SU-DHL-6 (cell line): ENCODE results near the gene AREG.

Experiments used
- H2AFZ ChIP-seq: fragments of 200-600 bp; sonication (generic); 2 replicates; pipeline ENCODE4 v1.6.1; 2014; ENCODE audit warnings: low read depth, mild to moderate bottlenecking, moderate library complexity, mixed read lengths, antibody characterized with exemption, low read length; ENCODE audit not compliant: severe bottlenecking
- H3F3A ChIP-seq: fragments of 200-600 bp; shearing (Covaris generic); 2 replicates; pipeline ENCODE4 v1.6.0; 2016; ENCODE audit warnings: antibody characterized with exemption, mild to moderate bottlenecking; ENCODE audit not compliant: insufficient read depth
- H3K27ac ChIP-seq: fragments of 200-600 bp; sonication (generic); 2 replicates; pipeline ENCODE4 v1.5.1; 2016; ENCODE audit warnings: low read depth, mild to moderate bottlenecking, low read length, moderate library complexity, mixed read lengths
- H3K27me3 ChIP-seq: fragments of 200-600 bp; sonication (generic), shearing (Covaris generic); 2 replicates; pipeline ENCODE4 v1.6.0; 2014; ENCODE audit warnings: mild to moderate bottlenecking, low read length
- H3K36me3 ChIP-seq: fragments of 200-600 bp; sonication (generic); 2 replicates; pipeline ENCODE4 v1.6.1; 2014; ENCODE audit warnings: mild to moderate bottlenecking, low read length, mixed read lengths
- H3K4me2 ChIP-seq: fragments of 300-600, 200-600 bp; shearing (Covaris generic), sonication (generic); 2 replicates; pipeline ENCODE4 v1.6.0; 2014; ENCODE audit warnings: low read length, low read depth, mild to moderate bottlenecking; ENCODE audit not compliant: poor library complexity, severe bottlenecking
- H3K4me3 ChIP-seq: fragments of 200-600 bp; sonication (generic); 2 replicates; pipeline ENCODE4 v1.5.1; 2014; ENCODE audit warnings: antibody characterized with exemption, low read length, mild to moderate bottlenecking, mixed read lengths; ENCODE audit not compliant: insufficient read depth, poor library complexity, severe bottlenecking
- H3K79me2 ChIP-seq: fragments of 200-600 bp; sonication (generic); 2 replicates; pipeline ENCODE4 v1.6.1; 2014; ENCODE audit warnings: mild to moderate bottlenecking, low read length, moderate library complexity; ENCODE audit not compliant: insufficient read depth
- H3K9ac ChIP-seq: fragments of 200-600 bp; sonication (generic); 2 replicates; pipeline ENCODE4 v1.7.0; 2014; ENCODE audit warnings: mild to moderate bottlenecking, low read length
- H3K9me2 ChIP-seq: fragments of 200-600 bp; sonication (generic); replicated peaks from 2 replicates; pipeline ENCODE4 v1.6.1; 2014; ENCODE audit warnings: low read length; ENCODE audit not compliant: insufficient read depth
- H3K9me3 ChIP-seq: fragments of 200-600 bp; sonication (generic); 2 replicates; pipeline ENCODE4 v1.6.1; 2014; ENCODE audit warnings: low read length, mixed read lengths; ENCODE audit not compliant: insufficient read depth
- H4K20me1 ChIP-seq: fragments of 200-600 bp; sonication (generic); 2 replicates; pipeline ENCODE4 v1.6.1; 2014; ENCODE audit warnings: low read depth, mild to moderate bottlenecking, antibody characterized with exemption, low read length, moderate library complexity, mixed read lengths
- EZH2phosphoT487 ChIP-seq: fragments of 200-600 bp; sonication (generic), shearing (Covaris generic); conservative IDR thresholded peaks from 2 replicates; pipeline ENCODE4 v1.6.1; 2018; ENCODE audit warnings: mild to moderate bottlenecking, antibody characterized with exemption, low read length, moderate library complexity, mixed read lengths
- TF ChIP-seq, protein P1 (sequence below): fragments of 200-600 bp; sonication (generic); IDR thresholded peaks from one replicate; pipeline ENCODE4 v1.5.1; 2017; ENCODE audit warnings: antibody characterized with exemption, mild to moderate bottlenecking, low read length, moderate library complexity; ENCODE audit not compliant: insufficient read depth, poor library complexity, severe bottlenecking

AREG gene

DNA sequence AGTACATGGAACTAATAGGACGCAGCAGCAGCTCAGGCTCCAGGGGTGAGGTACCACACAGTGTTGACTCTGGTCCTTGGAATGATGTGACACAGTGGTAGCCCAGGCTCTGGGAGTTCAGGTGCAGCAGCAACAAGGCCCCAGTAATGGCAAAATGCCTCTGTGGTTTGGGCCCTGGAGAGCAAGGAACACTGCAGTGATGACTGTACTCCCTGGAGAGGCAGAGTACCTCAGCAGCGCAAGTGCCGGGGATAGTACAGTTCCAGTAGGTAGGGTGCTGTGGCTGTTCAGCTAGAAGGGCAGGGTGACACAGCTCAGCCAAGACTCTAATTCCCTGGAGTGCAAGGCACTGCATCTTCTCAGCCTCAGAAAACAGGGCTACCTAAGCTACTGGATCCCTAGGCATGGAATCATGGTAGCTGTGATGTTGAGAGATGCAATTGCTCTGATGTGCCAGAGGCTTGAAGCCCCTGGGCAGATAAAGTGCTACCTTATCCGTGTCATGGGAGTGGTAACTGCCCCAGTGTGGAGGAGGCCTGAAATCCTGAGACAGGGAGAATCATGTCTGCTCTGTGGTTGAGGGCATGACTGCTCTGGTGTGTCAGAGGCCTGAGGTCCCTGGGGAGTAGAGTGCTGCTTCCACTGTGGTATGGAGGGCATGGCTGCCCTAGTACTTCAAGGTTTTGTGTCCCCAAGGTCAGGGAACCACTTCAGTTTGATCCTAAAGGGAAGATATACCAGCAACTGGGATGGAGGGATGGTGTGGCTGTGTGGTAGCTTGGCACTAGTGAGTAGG is 55.2 kb downstream of the AREG start:
- no peaks in the 10 kb centered on the region for H4K20me1 ChIP-seq
- no peak overlapping the region for H2AFZ ChIP-seq
- no peak overlapping the region for H3K9ac ChIP-seq
- no peaks in the 10 kb centered on the region for H3K9me2 ChIP-seq
- H3K9me3 ChIP-seq, result no peaks in the 10 kb centered on the region
- H3K36me3 ChIP-seq, result no peaks in the 10 kb centered on the region
- no peaks in the 10 kb centered on the region for H3K79me2 ChIP-seq
- no peak overlapping the region for H3K4me2 ChIP-seq
- TF ChIP-seq, protein P1, sequence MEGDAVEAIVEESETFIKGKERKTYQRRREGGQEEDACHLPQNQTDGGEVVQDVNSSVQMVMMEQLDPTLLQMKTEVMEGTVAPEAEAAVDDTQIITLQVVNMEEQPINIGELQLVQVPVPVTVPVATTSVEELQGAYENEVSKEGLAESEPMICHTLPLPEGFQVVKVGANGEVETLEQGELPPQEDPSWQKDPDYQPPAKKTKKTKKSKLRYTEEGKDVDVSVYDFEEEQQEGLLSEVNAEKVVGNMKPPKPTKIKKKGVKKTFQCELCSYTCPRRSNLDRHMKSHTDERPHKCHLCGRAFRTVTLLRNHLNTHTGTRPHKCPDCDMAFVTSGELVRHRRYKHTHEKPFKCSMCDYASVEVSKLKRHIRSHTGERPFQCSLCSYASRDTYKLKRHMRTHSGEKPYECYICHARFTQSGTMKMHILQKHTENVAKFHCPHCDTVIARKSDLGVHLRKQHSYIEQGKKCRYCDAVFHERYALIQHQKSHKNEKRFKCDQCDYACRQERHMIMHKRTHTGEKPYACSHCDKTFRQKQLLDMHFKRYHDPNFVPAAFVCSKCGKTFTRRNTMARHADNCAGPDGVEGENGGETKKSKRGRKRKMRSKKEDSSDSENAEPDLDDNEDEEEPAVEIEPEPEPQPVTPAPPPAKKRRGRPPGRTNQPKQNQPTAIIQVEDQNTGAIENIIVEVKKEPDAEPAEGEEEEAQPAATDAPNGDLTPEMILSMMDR, result no peak
- no peak for TF ChIP-seq EZH2phosphoT487
- no peaks in the 10 kb centered on the region for H3F3A ChIP-seq
- H3K27me3 ChIP-seq, result no peaks in the 10 kb centered on the region
- no peak overlapping the region for H3K27ac ChIP-seq
- no peak overlapping the region for H3K4me3 ChIP-seq

DNA sequence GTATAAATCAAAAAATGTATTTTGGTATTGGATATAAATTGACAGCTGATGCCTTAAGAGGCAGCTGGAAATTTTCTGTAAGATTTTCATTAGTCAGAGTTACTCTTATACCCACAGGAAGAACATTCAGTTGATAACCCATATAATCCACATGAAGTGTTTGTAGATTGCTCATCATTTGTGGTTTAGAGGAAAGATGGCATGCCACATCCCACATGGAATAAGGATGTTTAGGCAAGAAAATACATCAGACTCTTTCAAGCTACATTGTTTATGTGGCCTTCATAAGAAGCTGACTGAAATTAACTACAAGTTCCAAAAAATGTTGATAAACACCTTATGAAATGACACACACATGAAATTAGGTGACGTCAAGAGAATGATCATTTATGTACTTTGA is 56.6 kb downstream of the AREG start:
- Histone ChIP-seq H3K27ac (no peak overlapping the region), H3K36me3 (no peaks in the 10 kb centered on the region), H3K9me2 (no peaks in the 10 kb centered on the region), H3K4me3 (no peak overlapping the region), H4K20me1 (no peaks in the 10 kb centered on the region), H3K4me2 (no peak overlapping the region), H3K27me3 (no peaks in the 10 kb centered on the region), H2AFZ (no peak overlapping the region), H3F3A (no peaks in the 10 kb centered on the region), H3K9ac (no peak overlapping the region), H3K9me3 (no peaks in the 10 kb centered on the region), H3K79me2 (no peaks in the 10 kb centered on the region)
- no peak for TF ChIP-seq EZH2phosphoT487
- TF ChIP-seq, protein P1, result no peak

DNA sequence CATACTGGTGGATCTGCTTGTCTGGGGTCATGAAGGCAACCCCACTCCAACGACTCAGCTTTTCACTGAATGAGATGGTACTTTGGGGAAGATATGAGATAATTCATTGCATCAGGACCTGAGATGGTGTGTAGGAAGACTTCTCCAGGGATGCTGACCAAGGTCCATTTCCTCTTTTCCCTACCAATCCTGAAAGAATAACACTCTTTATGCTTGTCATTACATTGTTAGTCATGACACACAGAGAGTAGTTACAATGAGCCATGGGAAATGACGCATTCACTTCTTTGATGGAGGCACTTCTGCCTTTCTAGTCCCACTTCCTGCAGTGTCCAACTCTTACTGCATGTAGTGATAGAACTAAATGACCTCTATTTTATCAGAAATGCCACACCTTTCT is 58.6 kb downstream of the AREG start:
- Histone ChIP-seq H3K9ac (no peak overlapping the region), H2AFZ (no peak overlapping the region), H3K4me3 (no peak overlapping the region), H3K4me2 (no peak overlapping the region), H3F3A (no peaks in the 10 kb centered on the region), H3K27me3 (no peaks in the 10 kb centered on the region), H3K27ac (no peak overlapping the region), H3K9me3 (no peaks in the 10 kb centered on the region), H3K36me3 (no peaks in the 10 kb centered on the region), H4K20me1 (no peaks in the 10 kb centered on the region), H3K79me2 (no peaks in the 10 kb centered on the region), H3K9me2 (no peaks in the 10 kb centered on the region)
- TF ChIP-seq, protein P1, result no peak
- no peak for TF ChIP-seq EZH2phosphoT487
